K562 (cell line): Measurements from ENCODE around the gene PADI4. TPM values are rescaled to one million over a fixed set of nuclear protein-coding genes. Genes with fewer than 3 reads are reported as not detected.
A peak's percentile ranks its signal among the peaks of the same experiment; 100 is the strongest.

Experiments
- CBX8 ChIP-seq: fragments of 200-600 bp; sonication (generic); IDR thresholded peaks from 2 replicates; pipeline ENCODE4 v1.6.1; 2012; ENCODE audit warnings: borderline replicate concordance, mixed run types, low read depth, mild to moderate bottlenecking, moderate library complexity, mixed read lengths, low read length, control low read depth, inconsistent platforms; ENCODE audit not compliant: poor library complexity, severe bottlenecking; ENCODE audit errors: extremely low read depth
- GABPB2 ChIP-seq: fragments of 250-450 bp; sonication (Bioruptor Pico); conservative IDR thresholded peaks from 2 replicates; pipeline ENCODE4 v1.5.1; 2021; ENCODE audit warnings: mild to moderate bottlenecking
- GTF2E2 ChIP-seq: fragments of 200-800 bp; sonication (Bioruptor generic); IDR thresholded peaks from 2 replicates; pipeline ENCODE4 v1.6.1; 2016; ENCODE audit warnings: missing genetic modification characterization, missing compliant biosample characterization
- HDAC6 ChIP-seq: IDR thresholded peaks from 2 replicates; pipeline ENCODE4 v1.6.1; 2012; ENCODE audit warnings: low read depth, mild to moderate bottlenecking, control low read depth, inconsistent platforms, low read length, moderate library complexity
- KAT8 ChIP-seq: fragments of 450-650 bp; IDR thresholded peaks from 2 replicates; pipeline ENCODE4 v1.6.1; 2016; ENCODE audit warnings: low read depth, mild to moderate bottlenecking
- KDM1A ChIP-seq, 2 experiments: fragments of 450-650 bp; IDR thresholded peaks; 2 replicates each; pipeline ENCODE4 v1.6.1; 2016; ENCODE audit warnings: mild to moderate bottlenecking in 2 of 2
- MBD2 ChIP-seq: sonication (generic); IDR thresholded peaks from 2 replicates; pipeline ENCODE4 v1.6.1; 2016; ENCODE audit warnings: low read depth, borderline replicate concordance
- NFATC3 ChIP-seq: fragments of 450-650 bp; IDR thresholded peaks from 2 replicates; pipeline ENCODE4 v1.6.1; 2017; ENCODE audit warnings: mild to moderate bottlenecking
- RBM14 ChIP-seq: fragments of 200-400 bp; formaldehyde crosslinking; IDR thresholded peaks from 2 replicates; pipeline ENCODE4 v1.6.1; 2018; ENCODE audit warnings: low read depth, mild to moderate bottlenecking, low read length, moderate library complexity, borderline replicate concordance; ENCODE audit not compliant: insufficient read depth
- RNF219 ChIP-seq: fragments of 250-450 bp; sonication (Bioruptor Pico); IDR thresholded peaks from 2 replicates; pipeline ENCODE4 v1.5.0; 2022; ENCODE audit warnings: mild to moderate bottlenecking
- SMAD1 ChIP-seq: fragments of 150-350 bp; IDR thresholded peaks from 2 replicates; pipeline ENCODE4 v1.6.1; 2014; ENCODE audit warnings: low read length, low read depth; ENCODE audit not compliant: partially characterized antibody
- ZNF224 ChIP-seq: sonication (generic); formaldehyde crosslinking; IDR thresholded peaks from 2 replicates; pipeline ENCODE4 v1.8.0; 2022; ENCODE audit warnings: mild to moderate bottlenecking, missing genetic modification reagents
- ZNF23 ChIP-seq: fragments of 250-450 bp; sonication (Bioruptor Pico); IDR thresholded peaks from 2 replicates; pipeline ENCODE4 v1.4.0; 2020; ENCODE audit warnings: mild to moderate bottlenecking
- ZNF444 ChIP-seq: fragments of 250-450 bp; sonication (Bioruptor Pico); IDR thresholded peaks from 2 replicates; pipeline ENCODE4 v1.4.0; 2020; ENCODE audit warnings: mild to moderate bottlenecking, moderate library complexity
- ZNF512 ChIP-seq: IDR thresholded peaks from 2 replicates; pipeline ENCODE4 v1.6.1; 2016; ENCODE audit warnings: missing genetic modification characterization, missing compliant biosample characterization
- ZNF57 ChIP-seq: fragments of 450-650 bp; formaldehyde crosslinking; IDR thresholded peaks from 2 replicates; pipeline ENCODE4 v1.4.0; 2020; ENCODE audit warnings: mild to moderate bottlenecking, moderate library complexity
- ZNF766 ChIP-seq: fragments of 200-800 bp; sonication (Bioruptor generic); conservative IDR thresholded peaks from 2 replicates; pipeline ENCODE4 v1.6.1; 2016; ENCODE audit warnings: missing genetic modification characterization, missing compliant biosample characterization
- polyA plus RNA-seq, 8 experiments: library from polyadenylated mRNA; depleted of rRNA in 4 of 8; stranded (reverse) in 5 of 8; unstranded in 3 of 8; fragments of >200 nt; fragmentation: Nextera tagmentation in 2 of 8; fragmentation: Illumina TruSeq in 1 of 8; extraction: Ambion mirVana in 2 of 8; extraction: Trizol in 1 of 8; gene quantifications; 2 replicates each; pipeline versions ENCODE4 v1.2.1 to v1.2.3, GENCODE V29; 2011 to 2014; ENCODE audit warnings: inconsistent platforms in 1 of 8, missing spikeins in 1 of 8
- total RNA-seq, 7 experiments: library from RNA; depleted of rRNA in 6 of 7; stranded (reverse); fragments of >200 nt in 6 of 7; fragmentation: Illumina TruSeq in 2 of 7; extraction: Trizol in 2 of 7; gene quantifications; 2 replicates each; pipeline versions ENCODE4 v1.2.1 to v1.2.3, GENCODE V29; 2011 to 2021; ENCODE audit warnings: low replicate concordance in 1 of 7
- TF ChIP-seq, protein P1 (sequence below): fragments of 250-450 bp; sonication (Bioruptor Pico); IDR thresholded peaks from 2 replicates; pipeline ENCODE4 v1.5.0; 2020; ENCODE audit warnings: mild to moderate bottlenecking, borderline replicate concordance
- TF ChIP-seq, protein P2 (sequence below): sonication (generic); formaldehyde crosslinking; IDR thresholded peaks from 2 replicates; pipeline ENCODE4 v1.9.0; 2022; ENCODE audit warnings: mild to moderate bottlenecking, missing genetic modification reagents

The PADI4 gene
- total and polyA plus RNA-seq, 9 of the 15 experiments (the other 6 are each of a cell fraction or from before 2014, with no cell fraction given): 0.22 to 0.33 TPM; not detected in 7

DNA sequence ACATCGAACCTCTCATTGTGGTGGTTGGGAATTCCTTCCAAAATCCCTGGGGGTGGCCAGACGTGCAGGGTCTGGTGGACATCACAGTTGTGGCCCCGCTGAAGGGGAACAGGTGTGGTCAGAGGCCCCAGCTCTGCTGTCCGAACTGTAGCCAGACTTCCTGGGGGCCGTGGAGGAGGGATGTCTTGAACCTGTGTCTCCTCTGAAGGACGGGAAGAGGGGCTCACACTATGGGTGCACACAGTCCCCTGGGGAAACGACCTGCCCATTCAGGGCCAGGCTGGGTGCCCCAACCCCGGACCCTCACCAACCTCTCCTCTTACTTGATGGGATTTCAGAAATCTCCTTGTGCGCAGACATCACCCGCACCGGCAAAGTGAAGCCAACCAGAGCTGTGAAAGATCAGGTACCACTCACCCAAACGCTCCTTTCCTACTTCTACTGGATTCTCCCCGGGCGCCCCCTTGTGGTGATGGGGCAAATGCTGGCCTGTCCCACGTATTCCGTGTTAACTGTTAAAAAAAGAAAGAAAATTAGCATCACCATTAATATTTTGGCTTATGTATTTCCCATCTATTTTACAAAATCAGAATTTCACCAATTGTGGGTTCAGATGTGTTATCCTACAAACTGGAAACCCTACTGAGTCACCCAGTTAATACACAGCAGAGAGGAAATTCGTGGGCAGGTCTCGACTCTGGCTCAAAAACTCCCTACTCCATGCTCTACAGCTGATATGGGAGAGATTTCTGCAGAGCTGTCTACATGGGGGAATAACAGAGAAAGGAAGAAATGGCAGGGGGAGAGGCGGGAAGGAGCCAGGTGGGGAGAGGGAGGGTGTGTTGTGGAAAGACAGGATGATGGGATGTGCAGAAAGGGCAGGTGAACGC lies 28.1 kb downstream of the PADI4 start (continued):
- no peak for TF ChIP-seq ZNF224
- TF ChIP-seq GTF2E2 (tag): no peak
- TF ChIP-seq, protein P1, sequence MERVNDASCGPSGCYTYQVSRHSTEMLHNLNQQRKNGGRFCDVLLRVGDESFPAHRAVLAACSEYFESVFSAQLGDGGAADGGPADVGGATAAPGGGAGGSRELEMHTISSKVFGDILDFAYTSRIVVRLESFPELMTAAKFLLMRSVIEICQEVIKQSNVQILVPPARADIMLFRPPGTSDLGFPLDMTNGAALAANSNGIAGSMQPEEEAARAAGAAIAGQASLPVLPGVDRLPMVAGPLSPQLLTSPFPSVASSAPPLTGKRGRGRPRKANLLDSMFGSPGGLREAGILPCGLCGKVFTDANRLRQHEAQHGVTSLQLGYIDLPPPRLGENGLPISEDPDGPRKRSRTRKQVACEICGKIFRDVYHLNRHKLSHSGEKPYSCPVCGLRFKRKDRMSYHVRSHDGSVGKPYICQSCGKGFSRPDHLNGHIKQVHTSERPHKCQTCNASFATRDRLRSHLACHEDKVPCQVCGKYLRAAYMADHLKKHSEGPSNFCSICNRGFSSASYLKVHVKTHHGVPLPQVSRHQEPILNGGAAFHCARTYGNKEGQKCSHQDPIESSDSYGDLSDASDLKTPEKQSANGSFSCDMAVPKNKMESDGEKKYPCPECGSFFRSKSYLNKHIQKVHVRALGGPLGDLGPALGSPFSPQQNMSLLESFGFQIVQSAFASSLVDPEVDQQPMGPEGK: no peak
- no peak for TF ChIP-seq CBX8
- no peak for TF ChIP-seq ZNF766 (CRISPR knock-in tag)
- no peak for TF ChIP-seq ZNF444 (CRISPR knock-in tag)
- TF ChIP-seq HDAC6: no peak
- peak; percentile 31 to 36; a peak in 1 of 4 replicates for TF ChIP-seq KDM1A (IDR thresholded peaks at IDR 0.05)
- no peak for TF ChIP-seq KAT8
- no peak for TF ChIP-seq ZNF57 (CRISPR knock-in tag)
- TF ChIP-seq GABPB2 (CRISPR knock-in tag): no peak
- TF ChIP-seq, protein P2, sequence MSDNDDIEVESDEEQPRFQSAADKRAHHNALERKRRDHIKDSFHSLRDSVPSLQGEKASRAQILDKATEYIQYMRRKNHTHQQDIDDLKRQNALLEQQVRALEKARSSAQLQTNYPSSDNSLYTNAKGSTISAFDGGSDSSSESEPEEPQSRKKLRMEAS (CRISPR knock-in tag): no peak
- TF ChIP-seq RNF219 (CRISPR knock-in tag): no peak
- TF ChIP-seq ZNF23 (CRISPR knock-in tag): no peak
- TF ChIP-seq ZNF512: no peak
- no peak for TF ChIP-seq MBD2
- no peak for TF ChIP-seq NFATC3
- no peak for TF ChIP-seq SMAD1
- no peak for TF ChIP-seq RBM14
